ENCODE data around the gene TEP1.
"Not testable (repeated sequence)": the region's sequence is repeated elsewhere in the genome, so short reads cannot be mapped to it uniquely, and the experiment has no call there.

The TEP1 gene

DNA sequence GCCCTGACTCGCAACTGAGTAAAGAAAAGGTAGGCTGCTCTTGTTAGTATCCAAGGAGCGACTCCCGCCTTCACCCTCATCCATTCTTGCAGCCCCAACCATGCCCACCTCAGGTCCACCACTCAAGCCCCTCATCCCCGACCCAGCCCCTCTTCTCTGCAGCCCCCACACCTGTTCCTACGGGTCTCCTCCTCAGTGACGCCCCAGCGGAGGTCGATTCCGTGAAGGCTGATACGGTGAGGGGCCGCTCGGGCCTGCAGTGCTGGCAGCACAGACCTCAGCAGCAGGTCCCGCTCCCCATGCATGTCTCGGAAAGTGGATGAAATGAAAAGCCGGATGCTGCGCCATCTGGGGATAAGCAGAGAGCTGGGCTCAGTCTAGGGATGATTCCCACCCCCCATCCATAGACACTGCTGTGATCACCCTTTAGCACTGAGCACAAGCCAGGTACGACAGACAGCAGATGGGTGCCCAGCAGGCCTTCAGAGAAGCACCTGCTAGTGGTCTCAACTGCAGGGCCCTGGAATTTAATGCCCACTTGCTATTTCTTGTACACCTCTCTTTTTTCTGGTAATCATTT lies 26.9 kb downstream of the TEP1 start:
- DNase-seq: no peak

DNA sequence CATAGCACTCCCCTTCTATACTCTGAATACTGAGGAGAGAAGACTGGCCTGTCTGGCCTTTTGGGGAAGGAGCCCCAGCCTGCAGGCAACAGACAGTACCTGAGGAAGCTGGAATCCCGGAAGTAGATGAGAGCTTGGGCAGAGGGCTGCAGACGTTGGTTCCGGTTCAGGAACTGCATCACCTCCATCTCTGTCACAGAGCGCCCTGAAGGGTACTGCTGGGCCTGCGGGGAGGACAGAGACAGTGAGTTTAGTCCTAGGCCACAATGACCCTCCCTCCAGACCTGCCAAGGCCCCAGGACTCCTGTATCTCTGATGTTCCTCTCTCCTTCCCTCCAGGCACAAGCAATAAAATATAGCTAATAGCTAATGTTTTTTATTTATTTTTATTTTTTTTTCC lies 28.4 kb downstream of the TEP1 start:
- no peak for DNase-seq

DNA sequence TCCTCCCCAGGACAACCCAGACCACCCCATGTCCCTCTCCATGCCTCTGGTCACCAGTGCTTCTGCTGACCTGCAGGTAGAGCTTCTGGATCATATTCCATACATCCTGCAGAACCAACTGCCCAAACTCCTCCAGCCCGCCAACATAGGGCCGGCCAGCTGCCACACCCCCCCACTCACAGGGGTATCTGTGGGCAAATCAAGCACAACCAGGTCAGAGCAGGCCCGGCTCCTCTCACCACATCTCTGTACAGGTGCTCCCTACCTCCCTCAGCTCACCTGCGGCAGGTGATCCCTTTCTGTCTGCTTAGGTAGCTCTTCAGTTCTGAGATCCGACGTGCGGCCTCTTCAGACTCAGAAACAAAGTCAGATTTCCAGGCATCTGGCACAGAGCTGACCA lies 29.0 kb downstream of the TEP1 start:
- DNase-seq: no peak

DNA sequence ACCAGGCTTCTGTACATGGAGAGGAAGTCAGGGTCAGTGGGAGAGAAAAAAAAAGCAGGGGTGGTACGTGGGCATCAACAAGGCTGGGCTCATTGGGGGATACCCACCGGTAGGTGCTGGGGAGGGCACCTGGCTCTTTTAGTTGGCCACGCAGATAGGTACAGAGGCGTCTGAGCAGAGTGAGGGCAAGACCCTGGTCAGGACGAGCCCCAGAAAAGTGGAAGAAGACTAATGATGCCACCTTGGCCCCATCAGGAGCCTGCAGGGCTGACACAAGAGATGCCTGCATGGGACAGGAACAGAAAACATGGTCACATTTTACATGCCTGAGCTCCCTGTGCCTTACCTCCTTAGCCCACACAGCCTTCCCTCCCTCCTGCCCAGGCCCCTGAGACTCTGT lies 29.7 kb downstream of the TEP1 start:
- DNase-seq: no peak

DNA sequence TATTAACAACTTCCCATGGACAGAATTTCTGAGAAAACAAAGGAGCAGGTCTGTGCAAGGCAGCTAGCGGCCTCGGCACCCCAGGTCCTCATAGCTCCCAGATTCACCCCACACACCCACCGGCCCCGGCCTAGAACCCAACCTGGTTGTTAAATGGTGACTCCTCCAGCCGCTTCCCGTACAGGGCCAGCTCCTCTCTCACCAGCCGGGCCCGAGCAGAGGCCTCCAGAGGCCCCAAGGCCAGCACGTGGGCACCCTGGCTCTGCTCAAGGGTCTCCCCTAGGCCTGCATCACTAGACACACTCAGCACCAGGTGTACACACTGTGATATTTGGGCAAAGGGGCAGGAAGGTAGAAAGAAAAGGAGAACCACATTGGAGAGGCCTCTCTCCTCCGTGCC lies 30.3 kb downstream of the TEP1 start:
- no peak for DNase-seq

DNA sequence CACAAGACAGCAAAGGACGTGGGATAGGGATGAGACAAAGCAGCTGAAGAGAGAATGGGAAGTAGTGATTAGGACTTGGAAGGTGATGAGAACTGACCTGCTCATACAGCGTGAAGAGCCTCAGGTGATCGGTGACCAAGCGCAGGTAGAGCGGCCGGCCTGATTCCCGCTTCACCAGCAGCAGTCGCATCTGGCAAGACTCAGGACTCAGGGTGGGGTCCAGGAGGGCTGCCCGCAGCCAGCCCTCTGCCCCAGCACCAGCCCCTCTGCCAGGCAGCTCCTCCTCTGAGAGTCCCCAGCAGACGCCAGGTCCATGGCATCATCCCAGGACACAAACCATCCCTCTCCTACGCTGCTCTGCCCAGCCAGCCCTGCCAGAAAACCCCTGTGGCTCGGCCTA lies 30.8 kb downstream of the TEP1 start:
- DNase-seq: no peak

DNA sequence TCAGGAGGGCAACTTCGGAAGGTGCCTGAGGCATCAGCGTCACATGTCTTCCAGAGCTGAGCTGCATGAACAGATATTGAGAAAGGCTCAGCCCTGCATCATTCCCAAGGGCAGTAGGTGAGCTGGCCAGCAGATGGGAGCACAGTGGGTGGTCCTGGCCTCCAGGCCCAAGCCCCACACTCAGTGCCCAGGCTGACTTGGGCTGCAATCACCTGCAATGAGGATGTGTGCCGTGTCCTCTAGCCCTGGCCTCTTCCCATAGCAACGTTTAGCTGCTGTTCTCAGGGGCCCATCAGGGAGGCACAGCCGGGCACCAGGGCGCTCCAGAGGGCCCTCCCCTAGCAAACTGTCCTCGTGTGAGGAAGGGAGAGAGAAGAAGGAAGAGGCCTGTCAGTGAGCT lies 32.0 kb downstream of the TEP1 start:
- no peak for DNase-seq

DNA sequence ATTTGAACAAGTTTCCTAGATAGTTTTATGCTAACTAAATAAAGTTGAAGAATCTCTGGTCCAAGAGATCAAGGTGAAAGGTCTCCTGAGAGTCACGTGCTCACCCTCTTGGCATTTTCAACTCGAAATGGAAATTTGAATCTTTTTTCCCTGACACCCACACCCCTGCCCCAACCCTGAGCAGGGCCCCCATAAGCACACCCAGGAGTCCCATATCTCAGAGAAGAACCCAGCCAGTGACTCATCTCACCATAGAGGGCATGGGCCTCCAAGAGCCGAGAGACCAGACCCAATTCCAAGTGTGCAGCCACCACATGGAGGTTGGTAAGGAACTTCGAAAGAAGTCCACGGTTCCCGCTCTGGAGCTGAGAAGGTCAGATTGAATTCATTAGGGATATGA lies 32.6 kb downstream of the TEP1 start:
- no peak for DNase-seq

DNA sequence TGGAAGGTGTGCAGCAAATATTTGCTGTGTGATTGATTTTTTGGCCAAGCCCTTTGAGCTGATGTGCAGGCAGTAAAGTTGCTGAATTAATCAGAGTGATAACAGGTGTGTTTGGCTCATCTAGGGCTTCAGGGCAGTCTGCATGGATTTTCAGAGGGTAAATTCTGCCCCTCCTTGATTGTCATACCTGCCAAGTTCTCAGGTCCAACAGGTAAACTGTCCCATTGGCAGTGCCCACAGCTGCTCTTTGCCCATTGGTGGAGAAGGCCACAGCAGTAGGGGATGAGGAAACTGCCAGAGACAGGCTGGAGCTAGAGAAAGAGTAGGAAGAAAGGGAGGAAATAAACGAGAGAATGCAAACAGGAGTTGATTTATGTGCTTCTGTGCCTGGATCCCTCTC lies 33.6 kb downstream of the TEP1 start:
- no peak for DNase-seq

DNA sequence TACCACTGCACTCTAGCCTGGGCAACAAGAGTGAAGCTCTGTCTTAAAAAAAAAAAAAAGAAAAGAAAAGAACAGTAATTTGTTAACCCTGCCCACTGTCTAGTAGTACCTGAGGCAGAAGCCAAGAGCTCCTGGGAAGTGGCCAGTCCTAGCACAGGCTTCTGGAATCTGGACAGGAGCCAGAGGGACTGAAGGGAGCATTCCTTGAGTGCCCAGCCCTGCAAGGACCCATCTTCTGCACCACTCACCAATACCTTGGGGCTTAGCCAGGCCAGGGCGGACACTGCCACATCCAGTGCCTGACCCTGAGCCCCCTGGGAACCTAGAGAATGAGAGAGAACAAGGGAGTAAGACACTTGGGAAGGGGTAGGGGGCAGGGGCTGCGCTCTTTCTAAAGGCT lies 36.1 kb downstream of the TEP1 start:
- DNase-seq: no peak

DNA sequence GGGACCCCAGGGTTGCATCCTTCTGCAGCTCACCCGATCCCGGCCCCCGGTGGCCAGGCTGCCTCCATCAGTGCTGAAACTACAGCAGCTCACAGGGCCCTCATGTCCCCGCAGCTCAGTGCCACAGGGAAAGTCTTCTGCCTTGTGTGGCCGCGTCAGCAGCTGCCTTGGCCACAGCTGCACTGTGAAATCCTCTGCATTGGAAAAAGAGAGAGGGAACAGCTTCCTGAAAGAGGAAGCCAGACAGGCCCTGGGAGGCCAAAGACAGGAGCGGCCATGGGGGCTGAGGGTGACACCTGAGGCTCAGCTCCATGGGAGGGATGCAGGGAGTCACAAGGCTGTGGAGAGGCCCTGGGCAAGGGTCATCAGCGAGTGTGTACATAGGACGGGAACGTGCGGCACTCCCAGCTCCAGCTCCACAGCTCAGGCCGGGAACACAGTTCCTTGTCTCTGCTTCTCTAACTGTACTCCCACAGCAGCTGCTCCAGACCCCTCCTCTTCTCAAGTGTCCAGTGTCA lies 37.2 kb downstream of the TEP1 start:
- DNase-seq: no peak

DNA sequence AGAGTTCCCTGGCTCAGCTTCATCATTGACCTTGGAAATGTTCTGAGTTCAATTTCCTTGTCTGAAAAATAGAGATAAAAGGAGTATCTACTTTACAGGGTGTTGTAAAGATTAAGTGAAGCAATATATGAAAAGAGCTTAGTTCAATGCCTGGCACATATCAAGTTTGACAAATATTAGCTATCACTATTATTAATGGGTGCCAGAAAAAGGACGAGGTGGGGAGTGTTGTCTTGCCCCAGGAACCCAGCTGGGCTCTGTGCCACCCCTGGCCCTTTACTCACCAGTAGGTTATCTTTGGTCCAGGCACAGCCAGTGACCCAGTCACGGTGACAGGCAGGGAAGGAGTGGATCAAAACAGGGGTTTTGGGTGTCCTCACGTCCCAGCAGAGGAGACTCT lies 37.8 kb downstream of the TEP1 start:
- no peak for DNase-seq

DNA sequence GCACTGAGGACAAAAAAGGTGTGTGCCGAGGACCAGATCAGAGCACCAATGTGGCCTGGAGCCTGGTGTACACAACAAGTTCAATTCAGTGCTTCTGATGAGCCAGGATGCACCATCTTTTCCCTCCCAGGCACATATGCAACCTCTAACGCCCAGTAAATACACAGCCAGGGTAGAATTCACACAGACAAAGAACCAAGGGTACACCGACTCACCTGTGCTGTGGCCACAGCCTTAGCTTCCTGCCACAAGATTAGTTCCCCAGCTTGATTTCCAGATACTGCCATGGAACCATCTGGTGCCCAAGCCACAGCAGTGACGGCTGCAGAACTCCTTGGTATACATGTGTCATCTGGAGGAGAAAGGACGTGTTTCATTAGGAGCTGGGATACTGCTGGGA lies 40.5 kb downstream of the TEP1 start:
- no peak for DNase-seq

DNA sequence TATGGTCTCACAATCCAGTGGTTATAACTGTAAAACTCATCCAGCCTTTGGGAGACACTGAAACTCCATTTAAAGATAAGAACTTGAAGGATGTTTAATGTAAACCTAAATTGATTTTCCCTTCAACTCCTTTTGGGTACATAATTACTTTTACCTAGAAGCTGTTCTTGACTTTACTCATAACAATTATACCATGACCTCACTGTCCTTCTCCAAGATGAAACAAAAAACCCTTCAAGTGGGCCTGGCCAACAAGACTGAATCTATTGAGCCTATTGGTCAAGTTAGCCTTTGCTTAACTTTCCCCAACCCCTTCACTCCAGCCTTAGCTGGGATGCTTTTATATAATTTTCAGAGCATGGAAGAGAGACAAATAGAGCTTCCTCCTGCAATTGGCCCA lies 47.4 kb downstream of the TEP1 start:
- DNase-seq: no peak

DNA sequence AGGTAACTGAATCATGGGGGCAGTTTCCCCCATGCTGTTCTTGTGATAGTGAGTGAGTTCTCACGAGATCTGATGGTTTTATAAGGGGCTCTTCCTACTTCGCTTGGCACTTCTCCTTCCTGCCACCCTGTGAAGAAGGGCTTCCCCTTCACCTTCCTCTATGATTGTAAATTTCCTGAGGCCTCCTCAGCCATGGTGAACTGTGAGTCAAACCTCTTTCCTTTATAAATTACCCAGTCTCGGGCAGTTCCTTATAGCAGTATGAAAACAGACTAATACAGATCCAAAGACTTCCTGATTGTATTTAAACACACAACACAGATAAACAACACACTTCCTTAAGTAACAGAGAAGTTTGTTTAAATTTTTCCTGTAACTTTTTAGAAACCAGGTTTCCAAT lies 54.8 kb downstream of the TEP1 start:
- DNase-seq: not testable (repeated sequence)

DNA sequence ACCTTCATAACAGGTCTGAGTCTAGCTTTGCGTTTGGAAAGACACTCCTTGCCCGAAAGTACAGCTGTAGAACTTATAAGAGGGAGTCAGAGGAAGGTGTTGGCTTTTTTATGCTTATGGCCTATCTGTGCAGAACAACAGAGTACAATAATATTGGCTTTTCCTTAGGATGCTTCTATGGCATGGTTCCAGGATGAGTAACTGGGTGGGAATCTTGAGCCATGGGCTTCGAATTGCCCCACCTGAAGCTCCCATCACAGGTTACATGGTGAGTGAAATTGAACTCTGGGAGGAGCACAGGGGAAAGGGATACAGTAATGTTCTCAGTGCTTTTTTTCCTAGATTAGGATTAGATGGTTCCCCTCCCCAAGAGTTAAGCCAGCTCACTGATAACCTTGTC lies 56.9 kb downstream of the TEP1 start:
- no peak for DNase-seq

DNA sequence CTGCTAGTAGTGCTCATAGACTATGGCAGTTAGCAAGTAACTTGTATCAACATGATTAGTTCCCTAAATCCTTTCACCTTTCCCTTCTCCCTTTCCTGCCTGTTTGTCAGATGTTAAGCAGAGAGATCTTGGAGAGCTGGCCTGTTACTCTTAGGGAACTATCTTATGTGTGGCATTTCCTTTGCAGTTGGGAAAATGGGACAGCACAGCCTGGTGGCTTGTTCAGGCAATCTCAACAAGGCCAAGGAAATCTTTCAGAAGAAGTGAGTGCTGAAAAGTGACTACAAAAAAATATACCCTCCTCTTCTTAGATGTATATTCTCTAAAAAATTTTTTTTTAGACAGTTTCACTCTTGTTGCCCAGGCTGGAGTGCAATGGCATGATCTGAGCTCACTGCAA lies 62.4 kb downstream of the TEP1 start:
- no peak for DNase-seq

DNA sequence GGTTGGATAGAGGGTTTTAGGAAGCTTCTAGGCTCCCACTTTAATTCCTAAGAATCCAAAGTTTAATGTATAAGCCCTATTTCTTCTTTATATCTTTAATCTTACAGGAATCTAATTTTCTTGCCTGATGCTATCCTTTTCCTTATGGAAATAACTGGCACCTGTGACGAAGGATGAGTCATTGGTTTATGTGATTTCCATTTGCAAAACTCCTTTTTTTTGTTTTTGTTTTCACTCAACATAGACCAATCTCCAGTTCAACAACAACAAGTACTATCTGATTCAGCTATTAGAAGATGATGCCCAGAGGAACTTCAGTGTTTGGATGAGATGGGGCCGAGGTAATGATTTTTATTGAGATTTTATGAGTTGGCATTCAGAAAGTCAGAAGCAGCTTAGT lies 63.0 kb downstream of the TEP1 start:
- DNase-seq: no peak

DNA sequence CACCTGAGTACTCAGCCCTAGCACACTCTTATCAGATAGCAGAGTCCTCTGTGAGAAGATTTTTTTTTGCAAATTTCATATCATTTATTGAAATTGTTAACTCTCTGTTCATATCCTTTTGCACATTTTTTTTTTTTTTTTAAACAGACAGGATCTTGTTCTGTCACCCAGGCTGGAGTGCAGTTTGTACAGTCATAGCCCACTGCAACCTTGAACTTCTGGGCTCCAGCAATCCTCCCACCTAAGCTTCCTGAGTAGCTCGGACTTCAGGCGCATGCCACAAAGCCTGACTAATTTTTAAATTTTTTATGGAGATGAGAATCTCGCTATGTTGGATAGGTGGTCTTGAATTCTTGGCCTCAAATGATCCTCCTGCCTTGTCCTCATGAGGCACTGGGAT lies 65.6 kb downstream of the TEP1 start:
- DNase-seq: no peak

DNA sequence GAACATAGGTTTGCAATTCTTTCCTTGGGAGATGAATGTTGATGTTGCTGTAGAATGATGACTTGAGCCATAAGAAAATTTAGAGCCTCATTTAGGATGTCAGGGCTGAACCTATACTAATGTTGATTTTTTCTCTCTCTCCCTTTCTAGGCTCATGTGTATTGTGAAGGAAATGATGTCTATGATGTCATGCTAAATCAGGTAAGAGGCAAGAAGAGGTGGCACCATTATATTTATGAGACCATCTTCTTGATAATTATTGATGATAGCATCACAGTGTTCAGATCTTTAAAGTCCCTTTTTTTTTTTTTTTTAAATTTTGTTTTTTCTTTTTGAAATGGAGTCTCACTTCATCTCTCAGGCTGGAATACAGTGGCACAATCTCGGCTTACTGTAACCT lies 66.6 kb downstream of the TEP1 start:
- no peak for DNase-seq

DNA sequence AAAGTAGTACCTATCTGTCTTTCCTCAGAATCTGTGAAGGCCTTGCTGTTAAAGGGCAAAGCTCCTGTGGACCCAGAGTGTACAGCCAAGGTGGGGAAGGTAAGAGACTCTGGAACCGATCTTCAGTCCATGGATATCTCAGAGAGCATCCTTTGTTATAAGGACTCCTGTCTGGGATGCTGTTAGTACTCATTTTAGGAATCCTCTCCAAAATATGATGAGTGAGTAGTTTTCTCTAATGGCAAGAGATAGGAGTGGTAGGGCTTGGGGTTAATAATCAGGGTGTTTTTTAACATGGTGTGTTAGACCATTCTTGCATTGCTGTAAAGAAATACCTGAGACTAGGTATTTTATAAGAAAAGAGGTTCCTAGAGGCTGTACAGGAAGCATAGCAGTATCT lies 67.9 kb downstream of the TEP1 start:
- DNase-seq: no peak

DNA sequence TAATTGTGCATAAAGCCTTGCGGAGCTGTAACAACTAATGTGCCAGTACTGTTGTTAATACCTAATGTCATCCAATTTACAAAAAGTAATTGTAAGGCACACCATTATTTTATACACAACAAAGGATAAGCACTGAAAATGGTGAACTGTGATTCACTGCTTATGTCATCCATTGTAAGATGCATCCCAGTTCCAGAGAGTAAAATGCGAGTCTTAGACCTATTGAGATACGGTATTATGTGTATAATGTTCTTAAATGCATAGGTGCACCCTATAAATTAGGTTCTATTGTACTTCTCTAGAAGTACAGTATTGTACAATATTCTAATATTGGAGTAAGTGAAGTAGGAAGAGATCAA lies 69.5 kb downstream of the TEP1 start:
- peak; percentile 53 for DNase-seq

DNA sequence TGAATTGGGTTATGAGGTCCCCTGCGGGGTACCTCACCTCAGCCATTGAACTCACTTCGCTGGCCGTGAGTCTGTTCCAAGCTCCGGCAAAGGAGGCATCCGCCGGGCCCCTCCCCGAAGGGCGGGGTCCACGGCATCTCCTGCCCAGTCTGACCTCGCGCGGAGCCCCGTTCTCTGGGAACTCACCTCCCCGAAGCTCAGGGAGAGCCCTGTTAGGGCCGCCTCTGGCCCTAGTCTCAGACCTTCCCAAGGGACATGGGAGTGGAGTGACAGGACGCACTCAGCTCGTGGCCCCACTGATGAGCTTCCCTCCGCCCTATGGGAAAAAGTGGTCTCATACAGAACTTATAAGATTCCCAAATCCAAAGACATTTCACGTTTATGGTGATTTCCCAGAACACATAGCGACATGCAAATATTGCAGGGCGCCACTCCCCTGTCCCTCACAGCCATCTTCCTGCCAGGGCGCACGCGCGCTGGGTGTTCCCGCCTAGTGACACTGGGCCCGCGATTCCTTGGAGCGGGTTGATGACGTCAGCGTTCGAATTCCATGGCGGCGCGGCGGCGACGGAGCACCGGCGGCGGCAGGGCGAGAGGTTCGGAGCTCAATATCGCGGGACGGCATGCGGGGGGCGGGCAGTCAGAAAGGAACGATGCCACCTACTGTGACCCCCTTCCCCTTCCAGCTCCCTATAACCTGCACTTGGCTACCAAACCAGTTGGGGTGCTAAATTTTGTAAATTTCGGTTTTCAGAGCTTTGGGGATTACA lies 70.0 kb downstream of the TEP1 start, which contains the start of gene PARP2:
Gene PARP2, plus strand, starts transcription at position 544 of the 770 bp plus-strand sequence. Its CDS starts 7 bp downstream, at position 551.
- peak; percentile 100 for DNase-seq

DNA sequence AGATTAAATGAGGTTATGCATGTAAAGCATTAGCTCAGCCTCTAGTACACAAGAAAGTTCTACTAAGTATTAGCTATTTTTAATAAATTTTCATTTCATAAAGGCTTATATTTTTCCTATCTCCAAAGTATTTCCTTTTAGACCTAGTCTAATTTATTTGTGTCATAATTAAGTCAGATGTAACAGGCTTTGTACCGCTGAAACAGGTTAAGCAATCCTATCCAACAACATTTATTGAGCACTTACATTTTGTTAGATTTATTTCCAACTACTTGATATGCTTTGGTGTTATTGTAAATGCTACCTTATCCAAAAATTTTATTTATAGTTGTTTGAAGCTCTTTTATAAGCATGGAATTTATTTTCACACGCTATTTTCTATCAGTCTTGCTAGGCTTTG lies 71.7 kb downstream of the TEP1 start:
- no peak for DNase-seq

DNA sequence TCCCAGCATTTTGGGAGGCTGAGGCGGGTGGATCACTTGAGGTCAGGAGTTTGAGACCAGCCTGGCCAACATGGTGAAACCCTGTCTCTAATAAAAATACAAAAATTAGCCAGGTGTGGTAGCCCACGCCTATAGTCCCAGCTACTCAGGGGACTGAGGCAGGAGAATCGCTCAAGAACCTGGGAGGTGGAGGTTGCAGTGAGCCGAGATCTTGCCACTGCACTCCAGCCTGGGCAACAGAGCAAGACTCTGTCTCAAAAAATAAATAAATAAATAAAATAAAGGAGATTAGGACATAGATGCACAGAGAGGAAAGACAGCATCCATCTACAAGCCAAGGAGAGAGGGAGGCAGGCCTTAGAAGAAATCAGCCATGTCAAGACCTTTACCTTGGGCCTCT lies 72.3 kb downstream of the TEP1 start:
- DNase-seq: not testable (repeated sequence)
